ENCODE data around the gene PTPN9.

DNA sequence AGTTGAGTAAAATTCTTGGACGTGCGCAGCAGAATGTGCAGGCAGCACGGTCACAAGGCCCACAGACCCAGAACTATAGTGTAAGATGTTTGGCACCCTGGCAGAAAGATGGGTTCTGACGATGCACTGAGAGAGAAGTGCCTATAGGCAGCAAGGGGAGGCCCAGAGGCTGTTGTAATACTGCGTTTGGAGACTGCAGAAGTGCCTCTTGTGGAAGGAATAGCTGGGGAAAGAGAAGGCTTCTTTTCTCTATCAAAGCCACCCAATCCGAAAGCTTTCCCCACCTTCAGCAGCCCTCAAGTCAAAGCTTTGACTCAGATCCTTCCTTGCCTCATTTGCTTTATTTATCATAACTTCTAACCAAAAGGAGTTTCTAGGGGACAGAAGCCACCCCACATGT is 122.4 kb downstream of the PTPN9 start:
- TF ChIP-seq, protein P1, sequence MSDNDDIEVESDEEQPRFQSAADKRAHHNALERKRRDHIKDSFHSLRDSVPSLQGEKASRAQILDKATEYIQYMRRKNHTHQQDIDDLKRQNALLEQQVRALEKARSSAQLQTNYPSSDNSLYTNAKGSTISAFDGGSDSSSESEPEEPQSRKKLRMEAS (IDR thresholded peaks at IDR 0.05) = no peak
- TF ChIP-seq YY1 (IDR thresholded peaks at IDR 0.05; ENCODE audit: low read depth) (no peak), FOXM1 (IDR thresholded peaks at IDR 0.05; ENCODE audit: borderline replicate concordance, low read depth) (no peak), CEBPB (IDR thresholded peaks at IDR 0.05) (no peak)
- TF ChIP-seq, protein P2, sequence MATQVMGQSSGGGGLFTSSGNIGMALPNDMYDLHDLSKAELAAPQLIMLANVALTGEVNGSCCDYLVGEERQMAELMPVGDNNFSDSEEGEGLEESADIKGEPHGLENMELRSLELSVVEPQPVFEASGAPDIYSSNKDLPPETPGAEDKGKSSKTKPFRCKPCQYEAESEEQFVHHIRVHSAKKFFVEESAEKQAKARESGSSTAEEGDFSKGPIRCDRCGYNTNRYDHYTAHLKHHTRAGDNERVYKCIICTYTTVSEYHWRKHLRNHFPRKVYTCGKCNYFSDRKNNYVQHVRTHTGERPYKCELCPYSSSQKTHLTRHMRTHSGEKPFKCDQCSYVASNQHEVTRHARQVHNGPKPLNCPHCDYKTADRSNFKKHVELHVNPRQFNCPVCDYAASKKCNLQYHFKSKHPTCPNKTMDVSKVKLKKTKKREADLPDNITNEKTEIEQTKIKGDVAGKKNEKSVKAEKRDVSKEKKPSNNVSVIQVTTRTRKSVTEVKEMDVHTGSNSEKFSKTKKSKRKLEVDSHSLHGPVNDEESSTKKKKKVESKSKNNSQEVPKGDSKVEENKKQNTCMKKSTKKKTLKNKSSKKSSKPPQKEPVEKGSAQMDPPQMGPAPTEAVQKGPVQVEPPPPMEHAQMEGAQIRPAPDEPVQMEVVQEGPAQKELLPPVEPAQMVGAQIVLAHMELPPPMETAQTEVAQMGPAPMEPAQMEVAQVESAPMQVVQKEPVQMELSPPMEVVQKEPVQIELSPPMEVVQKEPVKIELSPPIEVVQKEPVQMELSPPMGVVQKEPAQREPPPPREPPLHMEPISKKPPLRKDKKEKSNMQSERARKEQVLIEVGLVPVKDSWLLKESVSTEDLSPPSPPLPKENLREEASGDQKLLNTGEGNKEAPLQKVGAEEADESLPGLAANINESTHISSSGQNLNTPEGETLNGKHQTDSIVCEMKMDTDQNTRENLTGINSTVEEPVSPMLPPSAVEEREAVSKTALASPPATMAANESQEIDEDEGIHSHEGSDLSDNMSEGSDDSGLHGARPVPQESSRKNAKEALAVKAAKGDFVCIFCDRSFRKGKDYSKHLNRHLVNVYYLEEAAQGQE (IDR thresholded peaks at IDR 0.05; ENCODE audit: low read depth) = no peak
